HEK293 (cell line): Measurements from ENCODE around the gene ATMIN.

Source experiments
- BCL11A ChIP-seq: fragments of 450-650 bp; formaldehyde crosslinking; IDR thresholded peaks from 2 replicates; pipeline ENCODE4 v1.5.1; 2016; ENCODE audit warnings: low read depth, missing biosample characterization, missing genetic modification characterization
- FEZF1 ChIP-seq: fragments of 450-650 bp; formaldehyde crosslinking; IDR thresholded peaks from 2 replicates; pipeline ENCODE4 v1.5.1; 2016; ENCODE audit warnings: missing biosample characterization, missing genetic modification characterization
- GLIS2 ChIP-seq: fragments of 450-650 bp; formaldehyde crosslinking; IDR thresholded peaks from 2 replicates; pipeline ENCODE4 v1.5.1; 2016; ENCODE audit warnings: missing biosample characterization, missing genetic modification characterization
- KLF10 ChIP-seq: fragments of 450-650 bp; IDR thresholded peaks from 2 replicates; pipeline ENCODE4 v1.5.1; 2018; ENCODE audit warnings: missing biosample characterization, mild to moderate bottlenecking, missing genetic modification characterization
- KLF16 ChIP-seq: fragments of 450-650 bp; formaldehyde crosslinking; IDR thresholded peaks from 2 replicates; pipeline ENCODE4 v1.5.1; 2017; ENCODE audit warnings: missing biosample characterization, missing genetic modification characterization
- PATZ1 ChIP-seq: fragments of 450-650 bp; formaldehyde crosslinking; IDR thresholded peaks from 2 replicates; pipeline ENCODE4 v1.5.1; 2016; ENCODE audit warnings: missing biosample characterization, missing genetic modification characterization
- TRIM28 ChIP-seq: IDR thresholded peaks from 2 replicates; pipeline ENCODE4 v1.6.1; 2011; ENCODE audit warnings: low read length, control low read depth, borderline replicate concordance
- YY1 ChIP-seq: fragments of 450-650 bp; formaldehyde crosslinking; IDR thresholded peaks from 2 replicates; pipeline ENCODE4 v1.5.1; 2018; ENCODE audit warnings: missing biosample characterization, missing genetic modification characterization
- ZBTB48 ChIP-seq: fragments of 450-650 bp; formaldehyde crosslinking; IDR thresholded peaks from 2 replicates; pipeline ENCODE4 v1.5.1; 2016; ENCODE audit warnings: missing biosample characterization, missing genetic modification characterization
- ZBTB49 ChIP-seq: fragments of 450-650 bp; formaldehyde crosslinking; IDR thresholded peaks from 2 replicates; pipeline ENCODE4 v1.5.1; 2016; ENCODE audit warnings: missing biosample characterization, missing genetic modification characterization, low read depth
- ZFP41 ChIP-seq: fragments of 450-650 bp; formaldehyde crosslinking; IDR thresholded peaks from 2 replicates; pipeline ENCODE4 v1.5.1; 2016; ENCODE audit warnings: missing biosample characterization, missing genetic modification characterization, borderline replicate concordance
- ZFP69B ChIP-seq: fragments of 450-650 bp; formaldehyde crosslinking; IDR thresholded peaks from 2 replicates; pipeline ENCODE4 v1.5.1; 2016; ENCODE audit warnings: missing biosample characterization, missing genetic modification characterization
- ZIC2 ChIP-seq: fragments of 450-650 bp; formaldehyde crosslinking; IDR thresholded peaks from 2 replicates; pipeline ENCODE4 v1.5.1; 2016; ENCODE audit warnings: missing biosample characterization, missing genetic modification characterization
- ZNF133 ChIP-seq: fragments of 450-650 bp; formaldehyde crosslinking; IDR thresholded peaks from 2 replicates; pipeline ENCODE4 v1.5.1; 2016; ENCODE audit warnings: missing biosample characterization, missing genetic modification characterization
- ZNF18 ChIP-seq: fragments of 450-650 bp; formaldehyde crosslinking; IDR thresholded peaks from 2 replicates; pipeline ENCODE4 v1.5.1; 2016; ENCODE audit warnings: missing biosample characterization, missing genetic modification characterization
- ZNF184 ChIP-seq: fragments of 450-650 bp; IDR thresholded peaks from 2 replicates; pipeline ENCODE4 v1.5.1; 2018; ENCODE audit warnings: missing biosample characterization, mild to moderate bottlenecking, missing genetic modification characterization
- ZNF214 ChIP-seq: fragments of 450-650 bp; formaldehyde crosslinking; IDR thresholded peaks from 2 replicates; pipeline ENCODE4 v1.5.1; 2017; ENCODE audit warnings: missing biosample characterization, mild to moderate bottlenecking, missing genetic modification characterization, borderline replicate concordance
- ZNF239 ChIP-seq: fragments of 450-650 bp; formaldehyde crosslinking; IDR thresholded peaks from 2 replicates; pipeline ENCODE4 v1.5.1; 2016; ENCODE audit warnings: missing biosample characterization, missing genetic modification characterization
- ZNF302 ChIP-seq: fragments of 450-650 bp; formaldehyde crosslinking; IDR thresholded peaks from 2 replicates; pipeline ENCODE4 v1.5.1; 2016; ENCODE audit warnings: missing biosample characterization, missing genetic modification characterization, low read depth
- ZNF311 ChIP-seq: fragments of 450-650 bp; formaldehyde crosslinking; IDR thresholded peaks from 2 replicates; pipeline ENCODE4 v1.5.1; 2017; ENCODE audit warnings: missing biosample characterization, missing genetic modification characterization, borderline replicate concordance
- ZNF423 ChIP-seq: fragments of 450-650 bp; formaldehyde crosslinking; IDR thresholded peaks from 2 replicates; pipeline ENCODE4 v1.5.1; 2016; ENCODE audit warnings: missing biosample characterization, missing genetic modification characterization
- ZNF426 ChIP-seq: fragments of 450-650 bp; formaldehyde crosslinking; IDR thresholded peaks from 2 replicates; pipeline ENCODE4 v1.5.1; 2017; ENCODE audit warnings: missing biosample characterization, missing genetic modification characterization, mild to moderate bottlenecking, inconsistent platforms, moderate library complexity
- ZNF510 ChIP-seq: fragments of 450-650 bp; formaldehyde crosslinking; IDR thresholded peaks from 2 replicates; pipeline ENCODE4 v1.5.1; 2018; ENCODE audit warnings: mild to moderate bottlenecking, missing genetic modification characterization, missing biosample characterization; ENCODE audit not compliant: insufficient replicate concordance
- ZNF513 ChIP-seq: fragments of 450-650 bp; IDR thresholded peaks from 2 replicates; pipeline ENCODE4 v1.5.1; 2018; ENCODE audit warnings: missing biosample characterization, missing genetic modification characterization
- ZNF521 ChIP-seq: fragments of 450-650 bp; formaldehyde crosslinking; IDR thresholded peaks from 2 replicates; pipeline ENCODE4 v1.5.1; 2017; ENCODE audit warnings: missing biosample characterization, mild to moderate bottlenecking, missing genetic modification characterization
- ZNF624 ChIP-seq: fragments of 450-650 bp; formaldehyde crosslinking; IDR thresholded peaks from 2 replicates; pipeline ENCODE4 v1.5.1; 2017; ENCODE audit warnings: missing biosample characterization, missing genetic modification characterization
- ZNF664 ChIP-seq: fragments of 450-650 bp; formaldehyde crosslinking; IDR thresholded peaks from 2 replicates; pipeline ENCODE4 v1.5.1; 2016; ENCODE audit warnings: missing biosample characterization, missing genetic modification characterization
- ZNF692 ChIP-seq: fragments of 450-650 bp; formaldehyde crosslinking; IDR thresholded peaks from 2 replicates; pipeline ENCODE4 v1.5.1; 2016; ENCODE audit warnings: missing biosample characterization, missing genetic modification characterization
- ZNF785 ChIP-seq: fragments of 450-650 bp; formaldehyde crosslinking; IDR thresholded peaks from 2 replicates; pipeline ENCODE4 v1.5.1; 2016; ENCODE audit warnings: missing biosample characterization, missing genetic modification characterization
- ZSCAN5A ChIP-seq: fragments of 450-650 bp; formaldehyde crosslinking; IDR thresholded peaks from 2 replicates; pipeline ENCODE4 v1.5.1; 2016; ENCODE audit warnings: missing biosample characterization, missing genetic modification characterization

The ATMIN gene

GRCh38 chr16:81095953-81096714 is 60.5 kb downstream of the ATMIN start, which contains the start of gene GCSH (continued):
- TF ChIP-seq ZBTB49 (no peak), ZNF513 (tag by site-specific recombination) (no peak), ZNF239 (tag by site-specific recombination) (no peak), ZNF664 (tag by site-specific recombination) (no peak), ZNF214 (tag by site-specific recombination) (no peak), BCL11A (no peak), ZNF624 (tag by site-specific recombination) (no peak), ZNF18 (tag by site-specific recombination) (no peak), ZNF785 (tag by site-specific recombination) (no peak), ZFP41 (tag by site-specific recombination) (no peak), ZNF311 (tag by site-specific recombination) (no peak), KLF10 (tag by site-specific recombination) (peak; percentile 63; the same call in 1 of the 2 replicates), PATZ1 (peak; percentile 58; the same call in 1 of the 2 replicates), ZIC2 (tag by site-specific recombination) (peak; percentile 72), ZFP69B (tag by site-specific recombination) (0 out of 2 replicates have a peak, but pooled peaks have one; percentile 29), FEZF1 (tag by site-specific recombination) (no peak), ZNF692 (tag by site-specific recombination) (peak; percentile 90), GLIS2 (tag by site-specific recombination) (peak; percentile 57; the same call in 1 of the 2 replicates), KLF16 (tag by site-specific recombination) (peak; percentile 42; the same call in 1 of the 2 replicates), ZNF521 (tag by site-specific recombination) (no peak), ZNF426 (tag by site-specific recombination) (no peak), ZBTB48 (peak; percentile 57; the same call in 1 of the 2 replicates), ZSCAN5A (0 out of 2 replicates have a peak, but pooled peaks have one; percentile 49), ZNF184 (tag by site-specific recombination) (no peak), ZNF510 (tag by site-specific recombination) (no peak), ZNF423 (tag by site-specific recombination) (no peak), TRIM28 (no peak), ZNF302 (tag by site-specific recombination) (no peak), YY1 (tag by site-specific recombination) (peak; percentile 67; the same call in 1 of the 2 replicates), ZNF133 (no peak)
